Spleen (tissue), 11 donors: ENCODE data around the gene VPS35L. TPM values are rescaled to one million over a fixed set of nuclear protein-coding genes. Genes with fewer than 3 reads are reported as not detected.
"Not testable (repeated sequence)": the region's sequence is repeated elsewhere in the genome, so short reads cannot be mapped to it uniquely, and the experiment has no call there.

Experiments
- DNase-seq: peaks from one replicate; pipeline ENCODE4 v3.0.0-alpha.2; 2020
- H3K27ac ChIP-seq, 8 donors: fragments of 200-600 bp; sonication (generic) in 7 of 8; 1 replicate in 4 of 8; 2 replicates in 4 of 8; pipeline versions ENCODE4 v1.5.0 to v1.8.0; 2016 to 2021; ENCODE audit warnings: inconsistent platforms in 4 of 8, mild to moderate bottlenecking in 4 of 8, moderate library complexity in 1 of 8
- H3K27me3 ChIP-seq, 7 donors: fragments of 200-600 bp; sonication (generic) in 6 of 7; replicated peaks in 1 of 7; 1 replicate in 4 of 7; 2 replicates in 3 of 7; pipeline versions ENCODE4 v1.5.0 to v1.8.0; 2016 to 2021; ENCODE audit warnings: inconsistent platforms in 3 of 7, mild to moderate bottlenecking in 1 of 7
- H3K36me3 ChIP-seq, 6 donors: fragments of 200-600 bp; sonication (generic) in 5 of 6; 1 replicate in 4 of 6; 2 replicates in 2 of 6; pipeline versions ENCODE4 v1.5.0 to v1.8.0; 2016 to 2021; ENCODE audit warnings: inconsistent platforms in 2 of 6
- H3K4me1 ChIP-seq, 6 donors: fragments of 200-600 bp; sonication (generic) in 5 of 6; 1 replicate in 3 of 6; 2 replicates in 3 of 6; pipeline versions ENCODE4 v1.5.0 to v1.8.0; 2016 to 2021; ENCODE audit warnings: inconsistent platforms in 3 of 6
- H3K4me3 ChIP-seq, 8 donors: fragments of 200-600 bp; sonication (generic) in 7 of 8; 1 replicate in 4 of 8; 2 replicates in 4 of 8; pipeline versions ENCODE4 v1.5.0 to v1.8.0; 2016 to 2021; ENCODE audit warnings: inconsistent platforms in 4 of 8, mild to moderate bottlenecking in 4 of 8, moderate library complexity in 2 of 8
- H3K9me3 ChIP-seq, 8 donors: fragments of 200-600 bp; sonication (generic) in 7 of 8; 1 replicate in 4 of 8; 2 replicates in 4 of 8; pipeline versions ENCODE4 v1.5.0 to v1.8.0; 2016 to 2021; ENCODE audit warnings: inconsistent platforms in 4 of 8
- CTCF ChIP-seq, 11 experiments: fragments of 200-600 bp in 7 of 11; fragments of 450-650 bp in 4 of 11; sonication (generic) in 4 of 11; IDR thresholded peaks in 8 of 11; conservative IDR thresholded peaks in 3 of 11; 1 replicate in 7 of 11; 2 replicates in 4 of 11; pipeline versions ENCODE4 v1.4.0 to v1.8.0; 2016 to 2021; ENCODE audit warnings: antibody characterized with exemption in 11 of 11, inconsistent platforms in 4 of 11, mild to moderate bottlenecking in 1 of 11
- POLR2A ChIP-seq, 3 donors: fragments of 450-650 bp; IDR thresholded peaks; one replicate each; pipeline ENCODE4 v1.5.1; 2017; ENCODE audit warnings: antibody characterized with exemption in 3 of 3, mild to moderate bottlenecking in 1 of 3
- POLR2AphosphoS5 ChIP-seq, 3 donors: sonication (generic); formaldehyde crosslinking; IDR thresholded peaks; one replicate each; pipeline ENCODE4 v1.5.1; 2017; ENCODE audit warnings: antibody characterized with exemption in 3 of 3
- whole genome bisulfite sequencing, 5 donors: extraction: QIAGEN DNeasy Blood & Tissue Kit in 3 of 5; methylation state at CpG; one replicate each; pipeline versions ENCODE4 v1.1.5 to v1.1.7; 2013 to 2018; 5-methylcytosine and 5-hydroxymethylcytosine counted together
- intact Hi-C: fragments of 100-400 bp; cut with DNase I; formaldehyde crosslinking; loops from one replicate; pipeline ENCODE4 v1.15.0; 2023; ENCODE audit warnings: low total_unique reads
- polyA plus RNA-seq, 3 donors: library from polyadenylated mRNA; stranded (reverse); fragments of 200-250 nt; gene quantifications; one replicate each; pipeline ENCODE4 v1.2.1, GENCODE V29; 2013
- total RNA-seq, 7 donors: library from RNA; depleted of rRNA in 3 of 7; stranded (reverse); fragments of >200 nt in 3 of 7; fragmentation: NEBNext Ultra II Directional in 4 of 7; extraction: Animal tissue kit (Norgen Biotek cat#: 25700) in 4 of 7; gene quantifications; one replicate each; pipeline versions ENCODE4 v1.1.0 to v1.2.1, GENCODE V29; 2016 to 2021
- donor health status: healthy with polysubstance abuse.
- donor health status: DM: no; HTN: no; CAD: no; lungs with moderate emphysema.
- donor health status: DM: no; HTN: no; CAD: no.
- donor health status: Bipolar disorder and iron deficiency.
- donor health status: healthy.
- donor health status: DM: no; HTN: no; CAD: no.
- donor health status: DM: yes; HTN: yes; CAD: no.

The VPS35L gene
- total and polyA plus RNA-seq, 10 donors = 22.9 to 76.1 (median 58.0) TPM

- WGBS, 5 donors = 96 to 99% (median 97%) methylated on average over 6 of the region's 6 CpGs
- intact Hi-C loops = no loop called here
Measured at GRCh38 chr16:19664166-19664565, 108.7 kb downstream of the VPS35L start.

GRCh38 chr16:19665313-19665712 is 109.8 kb downstream of the VPS35L start:
- not testable (repeated sequence) for H3K27me3 ChIP-seq
- H3K36me3 ChIP-seq = peaks cover 0 to 84% (median 30%) of the 10 kb centered on the region in 6 donors
- whole genome bisulfite sequencing, 5 donors = 83 to 99% (median 97%) methylated on average over 3 of the region's 3 CpGs

More at GRCh38 chr16:19664166-19664565, 108.7 kb downstream of the VPS35L start:
- no peak overlapping the region for H3K4me3 ChIP-seq
- H3K4me1 ChIP-seq = no peaks in the 10 kb centered on the region
- H3K27ac ChIP-seq = no peak overlapping the region
- TF ChIP-seq POLR2AphosphoS5 (IDR thresholded peaks at IDR 0.05) (no peak), CTCF (IDR thresholded peaks at IDR 0.05 in 8 of 11, conservative IDR thresholded peaks at IDR 0.05 in 3 of 11) (no peak), POLR2A (IDR thresholded peaks at IDR 0.05) (no peak)
- no peak for DNase-seq
- no peaks in the 10 kb centered on the region for H3K27me3 ChIP-seq
- peaks cover 0 to 11% (median 0%) of the 10 kb centered on the region in 8 donors for H3K9me3 ChIP-seq
- peaks cover 0 to 84% (median 22%) of the 10 kb centered on the region in 6 donors for H3K36me3 ChIP-seq

GRCh38 chr16:19666477-19666876 is 111.0 kb downstream of the VPS35L start:
- intact Hi-C loops = no loop called here
- no peaks in the 10 kb centered on the region for H3K27me3 ChIP-seq
- DNase-seq = no peak
- no peaks in the 10 kb centered on the region for H3K4me1 ChIP-seq
- H3K36me3 ChIP-seq = peaks cover 0 to 89% (median 32%) of the 10 kb centered on the region in 6 donors
- no peak overlapping the region for H3K4me3 ChIP-seq
- no peak overlapping the region for H3K27ac ChIP-seq
- no peak for TF ChIP-seq POLR2A (IDR thresholded peaks at IDR 0.05)
- no peak for TF ChIP-seq CTCF (IDR thresholded peaks at IDR 0.05 in 8 of 11, conservative IDR thresholded peaks at IDR 0.05 in 3 of 11)
- TF ChIP-seq POLR2AphosphoS5 (IDR thresholded peaks at IDR 0.05) = no peak
- H3K9me3 ChIP-seq = peaks cover 0 to 11% (median 0%) of the 10 kb centered on the region in 8 donors
- WGBS, 5 donors = 76 to 91% (median 88%) methylated on average over 3 of the region's 3 CpGs

More at GRCh38 chr16:19665313-19665712, 109.8 kb downstream of the VPS35L start:
- H3K27ac ChIP-seq, H3K4me3 ChIP-seq, H3K4me1 ChIP-seq, DNase-seq, intact Hi-C loops: not testable (repeated sequence)
- H3K9me3 ChIP-seq = peaks cover 0 to 11% (median 0%) of the 10 kb centered on the region in 8 donors

GRCh38 chr16:19672378-19672777 is 116.9 kb downstream of the VPS35L start:
- Histone ChIP-seq H3K4me3 (no peak overlapping the region), H3K9me3 (no peaks in the 10 kb centered on the region), H3K27me3 (no peaks in the 10 kb centered on the region), H3K4me1 (no peaks in the 10 kb centered on the region), H3K36me3 (peaks cover 0 to 100% (median 35%) of the 10 kb centered on the region in 6 donors), H3K27ac (no peak overlapping the region)
- no peak for DNase-seq
- WGBS, 5 donors = 97 to 99% (median 98%) methylated on average over 4 of the region's 4 CpGs
- intact Hi-C loops = no loop called here
- TF ChIP-seq POLR2A (IDR thresholded peaks at IDR 0.05) = no peak
- no peak for TF ChIP-seq CTCF (IDR thresholded peaks at IDR 0.05 in 8 of 11, conservative IDR thresholded peaks at IDR 0.05 in 3 of 11)
- TF ChIP-seq POLR2AphosphoS5 (IDR thresholded peaks at IDR 0.05) = no peak

GRCh38 chr16:19674485-19674884 is 119.0 kb downstream of the VPS35L start:
- H3K36me3 ChIP-seq = peaks cover 0 to 96% (median 32%) of the 10 kb centered on the region in 6 donors
- H3K9me3 ChIP-seq = no peaks in the 10 kb centered on the region
- H3K4me3 ChIP-seq = no peak overlapping the region
- DNase-seq = no peak
- no peaks in the 10 kb centered on the region for H3K27me3 ChIP-seq
- WGBS, 5 donors = 95 to 98% (median 97%) methylated on average over 5 of the region's 5 CpGs
- TF ChIP-seq POLR2AphosphoS5 (IDR thresholded peaks at IDR 0.05) = no peak
- TF ChIP-seq POLR2A (IDR thresholded peaks at IDR 0.05) = no peak
- no peak for TF ChIP-seq CTCF (IDR thresholded peaks at IDR 0.05 in 8 of 11, conservative IDR thresholded peaks at IDR 0.05 in 3 of 11)
- no peaks in the 10 kb centered on the region for H3K4me1 ChIP-seq
- intact Hi-C loops = no loop called here
- H3K27ac ChIP-seq = no peak overlapping the region
